HG02610 (cell line): Measurements from ENCODE around the gene FNIP1.
"Not testable (repeated sequence)": the region's sequence is repeated elsewhere in the genome, so short reads cannot be mapped to it uniquely, and the experiment has no call there.

Experiments used
- ATAC-seq: cut with Tn5 transposase; IDR thresholded peaks from one replicate; pipeline ENCODE4 v1.9.1; 2021; ENCODE audit warnings: mild to moderate bottlenecking, moderate library complexity; ENCODE audit not compliant: unreplicated experiment

FNIP1 gene

DNA sequence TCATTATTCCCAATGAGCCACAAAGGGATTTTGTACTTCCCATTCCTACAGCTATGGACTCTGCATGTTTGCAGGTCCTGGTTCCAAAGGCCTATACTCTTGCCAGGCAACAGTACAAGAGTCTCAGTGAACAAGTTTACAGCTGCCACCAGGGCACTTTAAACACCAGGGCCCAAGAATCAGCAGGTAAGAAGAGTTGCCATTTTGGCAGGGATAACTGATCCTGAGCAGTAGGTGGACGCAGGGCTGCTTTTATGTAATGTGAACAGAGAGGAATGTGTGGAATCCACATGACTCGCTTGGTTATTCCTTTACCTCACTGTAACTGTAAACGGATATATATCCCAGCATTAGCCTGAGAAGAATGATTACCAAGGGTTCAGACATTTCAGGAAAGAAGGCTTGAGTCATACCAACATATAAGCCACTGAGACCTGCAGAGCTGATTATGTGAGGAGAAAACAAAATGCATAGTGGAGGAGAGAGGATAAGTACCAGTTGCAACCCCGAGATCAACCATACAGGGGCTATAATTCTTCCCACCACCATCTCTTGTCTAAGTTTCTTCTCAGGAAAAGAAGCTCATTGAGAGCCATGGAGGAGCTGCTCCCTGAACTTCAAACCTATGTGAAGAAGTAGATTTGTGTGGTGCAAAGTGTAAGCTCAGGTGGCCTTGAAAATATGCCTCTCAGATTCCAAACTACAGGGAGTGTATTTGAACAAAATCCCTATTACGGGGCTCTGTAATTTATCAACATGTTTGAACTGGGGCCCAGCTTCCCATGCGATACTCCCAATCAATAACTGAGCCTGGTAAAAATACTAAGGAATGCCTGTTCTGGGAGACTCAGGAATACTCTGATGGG lies 186.4 kb downstream of the FNIP1 start:
- ATAC-seq: no peak

DNA sequence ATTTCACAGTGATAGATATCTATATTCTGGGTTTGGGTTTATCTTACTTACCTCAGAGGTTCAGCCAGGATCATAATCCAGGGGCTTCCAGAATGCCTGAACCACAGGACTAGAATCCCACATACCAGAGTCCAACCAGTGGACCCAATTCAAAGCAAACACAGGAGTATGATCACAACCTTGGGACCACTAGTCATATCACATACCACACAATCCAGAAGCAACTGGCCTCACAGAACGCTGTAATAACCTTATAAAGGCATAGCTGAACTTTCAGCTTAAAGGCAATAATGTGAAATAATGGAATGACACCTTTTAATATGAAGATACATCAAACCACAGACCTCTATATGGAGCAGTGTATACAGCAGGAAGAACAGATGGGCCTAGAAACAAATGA lies 187.0 kb downstream of the FNIP1 start:
- no peak for ATAC-seq

DNA sequence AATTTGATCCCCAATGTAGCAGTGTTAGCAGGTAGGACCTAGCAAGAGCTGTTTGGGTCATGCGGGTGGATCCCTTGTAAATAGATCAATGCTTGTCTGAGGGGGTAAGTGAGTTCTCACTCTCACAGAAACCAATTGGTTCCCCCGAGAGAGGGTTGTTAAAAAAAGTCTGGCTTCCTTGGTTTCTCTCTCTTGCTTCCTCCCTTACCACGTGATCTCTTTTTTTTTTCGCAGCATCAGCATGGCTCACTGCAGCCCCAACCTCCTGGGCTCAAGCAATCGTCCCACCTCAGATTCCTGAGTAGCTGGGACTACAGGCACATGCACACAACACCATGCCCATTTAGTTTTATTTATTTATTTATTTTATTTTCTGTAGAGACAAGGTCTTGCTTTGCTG lies 188.2 kb downstream of the FNIP1 start:
- ATAC-seq: no peak

GRCh38 chr5:131607903-131608540 lies 188.8 kb downstream of the FNIP1 start:
- ATAC-seq: no peak

DNA sequence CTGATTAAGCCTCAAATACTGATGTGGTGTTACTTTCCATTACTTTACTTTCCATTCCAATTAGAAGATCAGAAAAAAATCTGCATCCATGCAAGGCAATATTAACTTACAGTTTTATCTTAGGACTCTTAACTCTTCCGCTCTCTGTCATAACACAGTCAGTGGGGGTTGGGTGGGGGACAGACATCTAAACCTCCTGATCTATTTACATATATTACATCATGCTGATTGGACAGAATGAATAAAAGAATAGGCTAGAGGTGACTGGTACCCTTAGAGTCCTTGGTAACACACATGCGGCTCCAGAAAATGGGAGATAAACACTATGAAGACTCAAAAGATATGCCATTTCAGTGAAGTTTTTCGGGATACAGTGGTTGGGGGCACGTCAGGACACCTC lies 189.4 kb downstream of the FNIP1 start:
- no peak for ATAC-seq

- no peak for ATAC-seq
Measured at GRCh38 chr5:131605086-131605485, 191.7 kb downstream of the FNIP1 start.

DNA sequence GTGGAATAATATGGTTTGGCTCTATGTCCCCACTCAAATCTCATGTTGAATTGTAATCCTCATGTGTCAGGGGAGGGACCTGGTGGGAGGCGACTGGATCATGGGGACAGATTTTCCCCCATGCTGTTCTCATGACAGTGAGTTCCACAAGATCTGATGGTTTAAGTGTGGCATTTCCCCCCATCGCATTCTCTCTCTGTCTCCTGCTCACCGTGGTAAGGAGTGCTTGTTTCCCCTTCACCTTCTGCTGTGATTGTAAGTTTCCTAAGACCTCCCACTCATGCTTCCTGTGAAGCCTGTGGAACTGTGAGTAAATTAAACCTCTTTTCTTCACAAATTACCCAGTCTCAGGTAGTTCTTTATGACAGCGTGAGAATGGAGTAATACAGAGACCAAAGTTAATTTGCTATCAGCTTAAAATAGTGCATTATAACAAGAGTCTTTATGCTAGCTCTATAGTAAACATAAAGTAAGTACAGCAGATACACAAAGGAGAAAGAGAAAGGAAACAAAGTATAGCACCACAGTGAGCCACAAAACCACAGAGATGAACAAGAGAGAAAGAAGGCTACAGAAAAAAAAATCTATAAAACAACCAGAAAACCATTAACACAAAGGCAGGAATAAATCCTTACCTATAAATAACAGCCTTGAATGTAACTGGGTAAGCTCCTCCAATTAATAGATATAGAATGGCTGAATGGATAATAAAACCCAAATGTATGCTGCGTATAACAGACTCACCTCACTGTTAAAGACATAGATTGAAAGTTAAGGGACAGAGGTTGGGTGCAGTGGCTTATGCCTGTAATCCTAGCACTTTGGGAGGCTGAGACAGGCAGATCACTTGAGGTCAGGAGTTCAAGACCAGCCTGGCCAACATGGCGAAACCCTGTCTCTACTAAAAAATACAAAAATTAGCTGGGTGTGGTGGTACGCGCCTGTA lies 201.5 kb downstream of the FNIP1 start:
- peak; percentile 73 for ATAC-seq

- no peak for ATAC-seq
Measured at GRCh38 chr5:131593921-131594320, 202.9 kb downstream of the FNIP1 start.

DNA sequence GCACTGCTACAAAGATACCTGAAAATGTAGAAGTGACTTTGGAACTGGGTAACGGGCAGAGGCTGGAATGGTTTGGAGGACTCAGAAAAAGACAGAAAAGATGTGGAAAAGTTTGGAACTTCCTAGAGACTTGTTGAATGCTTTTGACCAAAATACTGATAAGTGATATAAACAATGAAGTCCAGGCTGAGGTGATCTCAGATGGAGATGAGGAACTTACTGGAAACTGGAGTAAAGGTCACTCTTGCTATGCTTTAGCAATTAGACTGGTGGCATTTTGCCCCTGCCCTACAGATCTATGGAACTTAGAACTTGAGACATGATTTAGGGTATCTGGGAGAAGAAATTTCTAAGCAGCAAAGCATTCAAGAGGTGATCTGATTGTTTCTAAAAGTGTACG lies 203.4 kb downstream of the FNIP1 start:
- ATAC-seq: not testable (repeated sequence)
